Measurements from ENCODE around the gene MIX23.

DNA sequence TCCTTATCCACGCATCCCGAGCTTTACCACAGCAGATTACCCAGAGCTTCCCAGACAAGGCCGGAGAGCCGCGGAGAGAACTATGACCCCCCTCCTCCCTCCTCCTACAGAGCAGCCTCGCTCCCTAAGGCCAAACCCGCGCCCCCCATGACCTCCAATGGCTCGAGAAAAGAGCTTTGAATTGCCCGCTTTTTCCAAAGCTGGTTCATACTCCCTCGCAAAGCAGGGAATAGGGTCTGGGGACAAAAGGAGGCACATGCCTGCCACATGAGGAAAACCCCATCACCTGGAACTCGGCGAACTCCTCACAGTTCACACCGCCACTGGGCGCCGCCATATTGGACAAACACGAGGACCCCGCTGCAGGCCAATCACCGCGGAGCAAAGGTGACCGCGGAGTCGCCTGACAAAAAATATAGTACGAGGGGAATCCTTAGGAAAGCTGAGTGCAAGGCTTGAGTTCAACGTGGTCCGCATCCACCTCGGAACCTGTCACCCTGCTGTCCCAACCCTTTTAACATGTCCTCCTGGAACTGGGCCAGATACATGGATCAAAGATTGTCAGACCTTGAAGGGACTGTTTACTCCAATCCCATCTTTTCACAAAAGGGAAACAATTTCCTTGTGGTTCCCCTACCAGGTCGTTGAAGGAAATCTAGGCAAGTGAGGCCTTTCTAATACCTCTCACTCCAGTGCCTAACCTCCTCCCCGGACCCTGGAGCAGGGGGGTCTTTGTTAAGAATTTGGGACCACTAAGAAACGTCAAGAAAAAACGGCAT lies at the start of gene MIX23:
- TF ChIP-seq ZNF114 (tag by site-specific recombination; IDR thresholded peaks at IDR 0.05), result no peak
- TF ChIP-seq, protein P1, sequence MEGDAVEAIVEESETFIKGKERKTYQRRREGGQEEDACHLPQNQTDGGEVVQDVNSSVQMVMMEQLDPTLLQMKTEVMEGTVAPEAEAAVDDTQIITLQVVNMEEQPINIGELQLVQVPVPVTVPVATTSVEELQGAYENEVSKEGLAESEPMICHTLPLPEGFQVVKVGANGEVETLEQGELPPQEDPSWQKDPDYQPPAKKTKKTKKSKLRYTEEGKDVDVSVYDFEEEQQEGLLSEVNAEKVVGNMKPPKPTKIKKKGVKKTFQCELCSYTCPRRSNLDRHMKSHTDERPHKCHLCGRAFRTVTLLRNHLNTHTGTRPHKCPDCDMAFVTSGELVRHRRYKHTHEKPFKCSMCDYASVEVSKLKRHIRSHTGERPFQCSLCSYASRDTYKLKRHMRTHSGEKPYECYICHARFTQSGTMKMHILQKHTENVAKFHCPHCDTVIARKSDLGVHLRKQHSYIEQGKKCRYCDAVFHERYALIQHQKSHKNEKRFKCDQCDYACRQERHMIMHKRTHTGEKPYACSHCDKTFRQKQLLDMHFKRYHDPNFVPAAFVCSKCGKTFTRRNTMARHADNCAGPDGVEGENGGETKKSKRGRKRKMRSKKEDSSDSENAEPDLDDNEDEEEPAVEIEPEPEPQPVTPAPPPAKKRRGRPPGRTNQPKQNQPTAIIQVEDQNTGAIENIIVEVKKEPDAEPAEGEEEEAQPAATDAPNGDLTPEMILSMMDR (tag by site-specific recombination; IDR thresholded peaks at IDR 0.05), result no peak
